Neutrophil (primary cell): Measurements from ENCODE around the gene CMTM4.

Experiments
- H3K27ac ChIP-seq: fragments of 200-600 bp; sonication (generic); 2 replicates; pipeline ENCODE4 v1.5.1; 2016; ENCODE audit warnings: mild to moderate bottlenecking, moderate library complexity
- H3K27me3 ChIP-seq: fragments of 200-600 bp; sonication (generic); 2 replicates; pipeline ENCODE4 v1.6.0; 2016; ENCODE audit warnings: mild to moderate bottlenecking
- H3K36me3 ChIP-seq: fragments of 200-600 bp; sonication (generic); 2 replicates; pipeline ENCODE4 v1.5.1; 2017
- H3K4me1 ChIP-seq, 2 experiments: fragments of 200-600 bp in 1 of 2; sonication (generic) in 1 of 2; 1 replicate in 1 of 2; 2 replicates in 1 of 2; pipeline versions ENCODE4 v1.5.1 to v1.6.1; 2013 to 2016; ENCODE audit warnings: low read depth in 1 of 2, low read length in 1 of 2, mild to moderate bottlenecking in 1 of 2, moderate library complexity in 1 of 2; ENCODE audit not compliant: control insufficient read depth in 1 of 2, insufficient read depth in 1 of 2
- H3K4me3 ChIP-seq, 2 experiments: fragments of 200-600 bp in 1 of 2; sonication (generic) in 1 of 2; 1 replicate in 1 of 2; 2 replicates in 1 of 2; pipeline ENCODE4 v1.5.1; 2013 to 2016; ENCODE audit warnings: low read depth in 1 of 2, low read length in 1 of 2, mild to moderate bottlenecking in 1 of 2, moderate library complexity in 1 of 2
- H3K9me3 ChIP-seq: fragments of 200-600 bp; sonication (generic); 2 replicates; pipeline ENCODE4 v1.5.1; 2016
- CTCF ChIP-seq: fragments of 200-600 bp; sonication (generic); IDR thresholded peaks from 2 replicates; pipeline ENCODE4 v1.5.1; 2016; ENCODE audit warnings: antibody characterized with exemption

CMTM4 gene

GRCh38 chr16:66603537-66604375 is 92.8 kb downstream of the CMTM4 start:
- TF ChIP-seq CTCF = no peak
- H3K36me3 ChIP-seq = peaks cover 10% of the 10 kb centered on the region
- H3K27ac ChIP-seq = peak overlapping the region; percentile 65
- H3K27me3 ChIP-seq = peaks cover 42% of the 10 kb centered on the region
- peak overlapping the region; percentile 66 to 89 for H3K4me3 ChIP-seq
- no peaks in the 10 kb centered on the region for H3K9me3 ChIP-seq
- peaks cover 26 to 31% of the 10 kb centered on the region in 2 experiments for H3K4me1 ChIP-seq

- no peak for TF ChIP-seq CTCF
- no peaks in the 10 kb centered on the region for H3K9me3 ChIP-seq
These were observed 95.1 kb downstream of the CMTM4 start for GRCh38 chr16:66601471-66601870.

GRCh38 chr16:66600477-66600876 is 96.1 kb downstream of the CMTM4 start:
- peaks cover 36% of the 10 kb centered on the region for H3K27me3 ChIP-seq
- H3K4me3 ChIP-seq = no peak overlapping the region
- H3K27ac ChIP-seq = no peak overlapping the region
- peaks cover 9 to 11% of the 10 kb centered on the region in 2 experiments for H3K4me1 ChIP-seq
- TF ChIP-seq CTCF = no peak
- H3K36me3 ChIP-seq = no peaks in the 10 kb centered on the region
- H3K9me3 ChIP-seq = no peaks in the 10 kb centered on the region

More at GRCh38 chr16:66601471-66601870, 95.1 kb downstream of the CMTM4 start:
- H3K36me3 ChIP-seq = no peaks in the 10 kb centered on the region
- H3K4me3 ChIP-seq = no peak overlapping the region
- H3K27ac ChIP-seq = no peak overlapping the region
- peaks cover 42% of the 10 kb centered on the region for H3K27me3 ChIP-seq
- peaks cover 18 to 21% of the 10 kb centered on the region in 2 experiments for H3K4me1 ChIP-seq

- H3K36me3 ChIP-seq = no peaks in the 10 kb centered on the region
- H3K9me3 ChIP-seq = no peaks in the 10 kb centered on the region
- peaks cover 8 to 9% of the 10 kb centered on the region in 2 experiments for H3K4me1 ChIP-seq
- H3K27me3 ChIP-seq = peaks cover 32% of the 10 kb centered on the region
- no peak for TF ChIP-seq CTCF
- H3K27ac ChIP-seq = no peak overlapping the region
- H3K4me3 ChIP-seq = no peak overlapping the region
These were observed 96.8 kb downstream of the CMTM4 start for GRCh38 chr16:66599726-66600125.

- H3K27ac ChIP-seq = no peak overlapping the region
- H3K36me3 ChIP-seq = no peaks in the 10 kb centered on the region
- TF ChIP-seq CTCF = no peak
- H3K4me3 ChIP-seq = no peak overlapping the region
- H3K9me3 ChIP-seq = no peaks in the 10 kb centered on the region
- H3K27me3 ChIP-seq = peaks cover 19% of the 10 kb centered on the region
- H3K4me1 ChIP-seq = no peaks in the 10 kb centered on the region
These were observed 98.4 kb downstream of the CMTM4 start for GRCh38 chr16:66598111-66598510.
